HEK293 (cell line): Measurements from ENCODE around the gene GP2.

ENCODE experiments used
- CTCF ChIA-PET: fragments of 350-600 bp; formaldehyde crosslinking; extraction: SDS; loops from one replicate; lab custom pipeline; 2021; ENCODE audit warnings: antibody characterized with exemption; lab: Yijun Ruan, JAX
- POLR2A ChIA-PET: fragments of 300-600 bp; formaldehyde crosslinking; extraction: SDS; loops from one replicate; lab custom pipeline; 2020; ENCODE audit warnings: antibody characterized with exemption, inconsistent platforms; lab: Yijun Ruan, JAX
- H3K27ac ChIP-seq: fragments of 200-500 bp; sonication (Bioruptor generic); 2 replicates; pipeline ENCODE4 v1.5.1; 2014; ENCODE audit warnings: low read depth, low read length, control low read depth, inconsistent platforms; ENCODE audit errors: extremely low read depth
- H3K36me3 ChIP-seq, 2 experiments: fragments of 200-500 bp in 1 of 2; sonication (Bioruptor generic) in 1 of 2; 1 replicate in 1 of 2; 2 replicates in 1 of 2; pipeline ENCODE4 v1.5.1; 2014 to 2017; ENCODE audit warnings: inconsistent platforms in 2 of 2, low read length in 2 of 2; ENCODE audit not compliant: control insufficient read depth in 2 of 2, insufficient read depth in 1 of 2
- H3K4me1 ChIP-seq: fragments of 200-500 bp; sonication (Bioruptor generic); 2 replicates; pipeline ENCODE4 v1.5.1; 2014; ENCODE audit warnings: mild to moderate bottlenecking, low read length, inconsistent platforms; ENCODE audit not compliant: control insufficient read depth, insufficient read depth
- H3K4me3 ChIP-seq: 2 replicates; pipeline ENCODE4 v1.5.1; 2011; ENCODE audit warnings: low read depth, mild to moderate bottlenecking, control low read depth, low read length, moderate library complexity
- H3K9me3 ChIP-seq: fragments of 200-500 bp; sonication (Bioruptor generic); 2 replicates; pipeline ENCODE4 v1.5.1; 2014; ENCODE audit warnings: low read depth, low read length, inconsistent platforms; ENCODE audit not compliant: control insufficient read depth, insufficient read depth
- GFI1B ChIP-seq: fragments of 450-650 bp; formaldehyde crosslinking; IDR thresholded peaks from 2 replicates; pipeline ENCODE4 v1.5.1; 2016; ENCODE audit warnings: missing biosample characterization, missing genetic modification characterization
- MYNN ChIP-seq: fragments of 450-650 bp; formaldehyde crosslinking; IDR thresholded peaks from 2 replicates; pipeline ENCODE4 v1.5.1; 2016; ENCODE audit warnings: missing biosample characterization, missing genetic modification characterization, borderline replicate concordance
- ZBTB26 ChIP-seq: fragments of 450-650 bp; formaldehyde crosslinking; optimal IDR thresholded peaks from 2 replicates; pipeline ENCODE3; 2016; ENCODE audit warnings: missing biosample characterization, mild to moderate bottlenecking, missing genetic modification characterization
- ZFP3 ChIP-seq: fragments of 450-650 bp; formaldehyde crosslinking; IDR thresholded peaks from 2 replicates; pipeline ENCODE4 v1.5.1; 2016; ENCODE audit warnings: low read depth, missing biosample characterization, missing genetic modification characterization
- ZNF114 ChIP-seq: fragments of 450-650 bp; formaldehyde crosslinking; IDR thresholded peaks from 2 replicates; pipeline ENCODE4 v1.5.0; 2017; ENCODE audit warnings: missing biosample characterization, missing genetic modification characterization
- ZNF157 ChIP-seq: fragments of 450-650 bp; formaldehyde crosslinking; IDR thresholded peaks from 2 replicates; pipeline ENCODE4 v1.5.1; 2016; ENCODE audit warnings: missing biosample characterization, missing genetic modification characterization
- ZNF16 ChIP-seq: fragments of 450-650 bp; formaldehyde crosslinking; IDR thresholded peaks from 2 replicates; pipeline ENCODE4 v1.5.1; 2016; ENCODE audit warnings: low read depth, missing biosample characterization, missing genetic modification characterization
- ZNF529 ChIP-seq: fragments of 450-650 bp; formaldehyde crosslinking; IDR thresholded peaks from 2 replicates; pipeline ENCODE4 v1.5.1; 2017; ENCODE audit warnings: missing genetic modification characterization, missing biosample characterization; ENCODE audit not compliant: insufficient replicate concordance
- ZNF548 ChIP-seq: fragments of 450-650 bp; formaldehyde crosslinking; IDR thresholded peaks from 2 replicates; pipeline ENCODE4 v1.5.1; 2016; ENCODE audit warnings: missing biosample characterization, missing genetic modification characterization
- ZNF560 ChIP-seq: fragments of 450-650 bp; formaldehyde crosslinking; IDR thresholded peaks from 2 replicates; pipeline ENCODE4 v1.5.1; 2017; ENCODE audit warnings: missing biosample characterization, missing genetic modification characterization, borderline replicate concordance
- ZNF571 ChIP-seq: fragments of 450-650 bp; formaldehyde crosslinking; IDR thresholded peaks from 2 replicates; pipeline ENCODE4 v1.5.0; 2017; ENCODE audit warnings: missing biosample characterization, missing genetic modification characterization
- ZNF585B ChIP-seq: fragments of 450-650 bp; formaldehyde crosslinking; IDR thresholded peaks from 2 replicates; pipeline ENCODE4 v1.5.1; 2016; ENCODE audit warnings: missing biosample characterization, missing genetic modification characterization
- ZNF654 ChIP-seq: fragments of 450-650 bp; formaldehyde crosslinking; IDR thresholded peaks from 2 replicates; pipeline ENCODE4 v1.5.1; 2016; ENCODE audit warnings: low read depth, missing biosample characterization, missing genetic modification characterization
- ZNF664 ChIP-seq: fragments of 450-650 bp; formaldehyde crosslinking; IDR thresholded peaks from 2 replicates; pipeline ENCODE4 v1.5.1; 2016; ENCODE audit warnings: missing biosample characterization, missing genetic modification characterization
- ZNF777 ChIP-seq: fragments of 450-650 bp; formaldehyde crosslinking; IDR thresholded peaks from 2 replicates; pipeline ENCODE4 v1.5.1; 2017; ENCODE audit warnings: missing biosample characterization, missing genetic modification characterization, borderline replicate concordance
- ZNF792 ChIP-seq: fragments of 450-650 bp; formaldehyde crosslinking; IDR thresholded peaks from 2 replicates; pipeline ENCODE4 v1.5.1; 2016; ENCODE audit warnings: missing biosample characterization, missing genetic modification characterization
- ZSCAN30 ChIP-seq: fragments of 450-650 bp; IDR thresholded peaks from 2 replicates; pipeline ENCODE4 v1.5.1; 2018; ENCODE audit warnings: missing biosample characterization, mild to moderate bottlenecking, missing genetic modification characterization, moderate library complexity
- TF ChIP-seq, protein P1 (sequence below): fragments of 450-650 bp; formaldehyde crosslinking; IDR thresholded peaks from 2 replicates; pipeline ENCODE4 v1.5.1; 2016; ENCODE audit warnings: missing biosample characterization, missing genetic modification characterization
- TF ChIP-seq, protein P2 (sequence below): fragments of 450-650 bp; IDR thresholded peaks from 2 replicates; pipeline ENCODE4 v1.5.1; 2018; ENCODE audit warnings: missing biosample characterization, mild to moderate bottlenecking, missing genetic modification characterization

Gene GP2

GRCh38 chr16:20311548-20311947 lies 15.8 kb downstream of the GP2 start:
- CTCF ChIA-PET: interaction anchor here (1.3 to 4.3 kb wide), 2 partner anchors 11 to 404 kb away, joined by 4 to 26 read pairs; no protein-coding TSS in a partner anchor
- no peak overlapping the region for H3K27ac ChIP-seq
- TF ChIP-seq ZBTB26 (no peak), ZSCAN30 (tag by site-specific recombination) (no peak), ZNF792 (tag by site-specific recombination) (no peak), ZNF585B (no peak)
- TF ChIP-seq, all 188 proteins: peak for 0
- Histone ChIP-seq H3K9me3 (no peaks in the 10 kb centered on the region), H3K4me1 (no peaks in the 10 kb centered on the region), H3K36me3 (no peaks in the 10 kb centered on the region), H3K4me3 (no peak overlapping the region)
- POLR2A ChIA-PET: no interaction called here

GRCh38 chr16:20310421-20311395 lies 16.6 kb downstream of the GP2 start:
- ChIA-PET CTCF (interaction anchor here (1.3 to 4.3 kb wide), 3 partner anchors 10 to 403 kb away, joined by 4 to 26 read pairs (median 8); no protein-coding TSS in a partner anchor), POLR2A (no interaction called here)
- Histone ChIP-seq H3K27ac (no peak overlapping the region), H3K9me3 (no peaks in the 10 kb centered on the region), H3K4me3 (no peak overlapping the region), H3K4me1 (no peaks in the 10 kb centered on the region), H3K36me3 (no peaks in the 10 kb centered on the region)
- TF ChIP-seq ZNF157 (tag by site-specific recombination) (no peak), ZNF114 (tag by site-specific recombination) (no peak), ZNF571 (tag by site-specific recombination) (no peak), MYNN (tag by site-specific recombination) (no peak)
- TF ChIP-seq, protein P1, sequence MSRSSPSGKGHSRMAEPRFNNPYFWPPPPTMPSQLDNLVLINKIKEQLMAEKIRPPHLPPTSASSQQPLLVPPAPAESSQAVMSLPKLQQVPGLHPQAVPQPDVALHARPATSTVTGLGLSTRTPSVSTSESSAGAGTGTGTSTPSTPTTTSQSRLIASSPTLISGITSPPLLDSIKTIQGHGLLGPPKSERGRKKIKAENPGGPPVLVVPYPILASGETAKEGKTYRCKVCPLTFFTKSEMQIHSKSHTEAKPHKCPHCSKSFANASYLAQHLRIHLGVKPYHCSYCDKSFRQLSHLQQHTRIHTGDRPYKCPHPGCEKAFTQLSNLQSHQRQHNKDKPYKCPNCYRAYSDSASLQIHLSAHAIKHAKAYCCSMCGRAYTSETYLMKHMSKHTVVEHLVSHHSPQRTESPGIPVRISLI (tag by site-specific recombination): no peak

- Histone ChIP-seq H3K27ac (no peak overlapping the region), H3K4me3 (no peak overlapping the region), H3K36me3 (no peaks in the 10 kb centered on the region), H3K9me3 (no peaks in the 10 kb centered on the region), H3K4me1 (no peaks in the 10 kb centered on the region)
- TF ChIP-seq GFI1B (no peak), ZNF777 (tag by site-specific recombination) (no peak), ZFP3 (no peak), ZNF664 (tag by site-specific recombination) (no peak), ZNF792 (tag by site-specific recombination) (no peak), ZNF529 (tag by site-specific recombination) (no peak), ZNF16 (tag by site-specific recombination) (no peak), ZNF548 (tag by site-specific recombination) (no peak), ZNF560 (no peak), ZNF654 (tag by site-specific recombination) (no peak)
- TF ChIP-seq, protein P2, sequence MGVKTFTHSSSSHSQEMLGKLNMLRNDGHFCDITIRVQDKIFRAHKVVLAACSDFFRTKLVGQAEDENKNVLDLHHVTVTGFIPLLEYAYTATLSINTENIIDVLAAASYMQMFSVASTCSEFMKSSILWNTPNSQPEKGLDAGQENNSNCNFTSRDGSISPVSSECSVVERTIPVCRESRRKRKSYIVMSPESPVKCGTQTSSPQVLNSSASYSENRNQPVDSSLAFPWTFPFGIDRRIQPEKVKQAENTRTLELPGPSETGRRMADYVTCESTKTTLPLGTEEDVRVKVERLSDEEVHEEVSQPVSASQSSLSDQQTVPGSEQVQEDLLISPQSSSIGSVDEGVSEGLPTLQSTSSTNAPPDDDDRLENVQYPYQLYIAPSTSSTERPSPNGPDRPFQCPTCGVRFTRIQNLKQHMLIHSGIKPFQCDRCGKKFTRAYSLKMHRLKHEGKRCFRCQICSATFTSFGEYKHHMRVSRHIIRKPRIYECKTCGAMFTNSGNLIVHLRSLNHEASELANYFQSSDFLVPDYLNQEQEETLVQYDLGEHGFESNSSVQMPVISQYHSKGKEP: no peak
- ChIA-PET CTCF (interaction anchor here (1.8 to 4.3 kb wide), 2 partner anchors 9 to 402 kb away, joined by 8 to 26 read pairs; no protein-coding TSS in a partner anchor), POLR2A (no interaction called here)
Measured at GRCh38 chr16:20309786-20310185, 17.5 kb downstream of the GP2 start.
